IPS DF 6.9 (cell line): ENCODE results near the gene AP2B1.
A peak's percentile ranks its signal among the peaks of the same experiment; 100 is the strongest.

Experiments used
- DNase-seq: peaks from one replicate; pipeline ENCODE4 v3.0.0-alpha.2; 2013; ENCODE audit warnings: low read depth, low spot score
- H3K27ac ChIP-seq: one replicate; pipeline ENCODE4 v1.5.1; 2013; ENCODE audit warnings: low read length, control low read depth
- H3K27me3 ChIP-seq: 2 replicates; pipeline ENCODE4 v1.6.1; 2013; ENCODE audit warnings: mild to moderate bottlenecking, low read length; ENCODE audit not compliant: control insufficient read depth, insufficient read depth
- H3K36me3 ChIP-seq: 2 replicates; pipeline ENCODE4 v1.6.1; 2013; ENCODE audit warnings: low read length; ENCODE audit not compliant: control insufficient read depth, insufficient read depth
- H3K4me1 ChIP-seq: 2 replicates; pipeline ENCODE4 v1.6.1; 2013; ENCODE audit warnings: low read length; ENCODE audit not compliant: control insufficient read depth, insufficient read depth
- H3K4me3 ChIP-seq: 2 replicates; pipeline ENCODE4 v1.5.1; 2013; ENCODE audit warnings: mild to moderate bottlenecking, low read length
- H3K9me3 ChIP-seq: 2 replicates; pipeline ENCODE4 v1.6.1; 2013; ENCODE audit warnings: low read length, inconsistent platforms; ENCODE audit not compliant: control insufficient read depth, insufficient read depth
- WGBS: extraction: QIAGEN DNeasy Blood & Tissue Kit; methylation state at CpG from one replicate; pipeline ENCODE4 v1.1.7; 2013; ENCODE audit warnings: mixed read lengths, missing lambda C conversion rate; ENCODE audit not compliant: insufficient read length, insufficient coverage; 5-methylcytosine and 5-hydroxymethylcytosine counted together

Gene AP2B1

DNA sequence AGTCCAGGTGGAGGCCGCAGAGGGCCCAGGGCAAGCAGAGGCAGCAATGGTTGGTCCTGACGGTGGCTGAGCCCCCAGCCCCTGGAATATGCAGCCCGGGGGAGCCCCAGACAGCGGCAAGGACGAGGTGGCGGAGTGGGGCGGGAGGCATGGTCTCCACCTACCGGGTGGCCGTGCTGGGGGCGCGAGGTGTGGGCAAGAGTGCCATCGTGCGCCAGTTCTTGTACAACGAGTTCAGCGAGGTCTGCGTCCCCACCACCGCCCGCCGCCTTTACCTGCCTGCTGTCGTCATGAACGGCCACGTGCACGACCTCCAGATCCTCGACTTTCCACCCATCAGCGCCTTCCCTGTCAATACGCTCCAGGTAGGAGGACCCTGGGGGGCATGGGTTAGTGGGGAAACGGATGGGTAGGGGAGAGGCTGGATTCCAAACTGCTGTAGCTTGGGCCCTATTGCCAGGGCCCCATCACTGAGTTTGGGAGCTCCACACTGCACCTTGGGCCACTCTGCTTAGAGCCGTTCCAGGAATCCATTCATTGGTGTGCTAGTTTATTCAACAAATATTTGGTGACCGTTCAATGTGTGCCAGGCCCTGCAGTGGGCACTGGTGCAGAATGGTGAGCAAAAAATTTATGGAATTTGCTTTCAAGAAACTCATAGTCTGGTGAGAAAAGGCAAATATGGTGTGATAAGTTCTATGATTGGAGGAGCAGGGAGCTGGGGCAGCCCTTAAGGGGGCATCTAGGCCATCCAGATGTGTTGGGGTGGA is 148.1 kb downstream of the AP2B1 start:
- no CpG with 5 or more reads among the region's 29 CpGs for WGBS
- Histone ChIP-seq H3K36me3 (no peaks in the 10 kb centered on the region), H3K9me3 (no peaks in the 10 kb centered on the region), H3K27ac (no peak overlapping the region), H3K4me1 (peaks cover 4% of the 10 kb centered on the region), H3K27me3 (peaks cover 6% of the 10 kb centered on the region; the same call in 1 of the 2 replicates), H3K4me3 (no peak overlapping the region)
- no peak for DNase-seq

- Histone ChIP-seq H3K9me3 (peaks cover 1% of the 10 kb centered on the region; the same call in 1 of the 2 replicates), H3K36me3 (no peaks in the 10 kb centered on the region), H3K4me1 (peaks cover 4% of the 10 kb centered on the region; the same call in 1 of the 2 replicates), H3K27me3 (peaks cover 14% of the 10 kb centered on the region), H3K4me3 (no peak overlapping the region), H3K27ac (no peak overlapping the region)
- no peak for DNase-seq
- WGBS, result no CpG with 5 or more reads among the region's 5 CpGs
Observed at GRCh38 chr17:35736236-35736635, 149.1 kb downstream of the AP2B1 start.

DNA sequence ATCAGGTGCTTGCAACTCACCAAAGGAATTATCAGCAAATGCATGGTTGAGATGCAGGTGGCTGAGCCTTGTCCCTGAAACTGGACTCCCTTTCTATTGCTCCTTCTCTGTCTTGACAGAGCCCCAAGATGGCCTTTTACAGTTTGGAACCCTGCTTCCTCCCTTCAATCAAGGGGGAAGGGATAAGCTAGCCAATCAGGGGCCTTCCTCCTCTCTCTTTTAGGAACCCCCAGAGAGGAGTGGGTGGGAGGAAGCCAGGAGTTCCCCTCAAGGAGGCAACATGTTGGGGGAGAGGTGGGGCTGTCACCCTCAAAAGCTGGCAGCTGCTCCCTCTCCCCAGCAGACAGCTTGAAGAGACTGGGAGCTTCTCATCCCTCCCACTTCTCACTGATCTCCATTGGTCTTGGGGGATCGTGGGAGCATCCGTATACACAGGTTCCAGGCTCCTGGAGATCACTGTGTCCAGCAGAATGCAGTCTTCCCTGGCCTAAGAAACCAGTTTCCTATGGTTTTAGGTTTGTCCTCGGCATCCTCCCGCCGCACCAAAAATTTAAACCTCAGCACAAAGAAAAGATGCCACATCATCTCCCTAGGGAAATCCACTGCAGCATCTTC is 151.5 kb downstream of the AP2B1 start:
- Histone ChIP-seq H3K27ac (no peak overlapping the region), H3K9me3 (peaks cover 1% of the 10 kb centered on the region; the same call in 1 of the 2 replicates), H3K4me1 (peaks cover 5% of the 10 kb centered on the region), H3K4me3 (no peak overlapping the region; the same call in 1 of the 2 replicates), H3K36me3 (no peaks in the 10 kb centered on the region), H3K27me3 (peaks cover 22% of the 10 kb centered on the region)
- no CpG with 5 or more reads among the region's 5 CpGs for WGBS
- DNase-seq, result no peak

- no CpG with 5 or more reads among the region's 7 CpGs for WGBS
- H3K27me3 ChIP-seq, result peaks cover 22% of the 10 kb centered on the region
- H3K4me3 ChIP-seq, result no peak overlapping the region
- peaks cover 6% of the 10 kb centered on the region for H3K4me1 ChIP-seq
- no peak for DNase-seq
- H3K9me3 ChIP-seq, result peaks cover 1% of the 10 kb centered on the region; the same call in 1 of the 2 replicates
- H3K36me3 ChIP-seq, result no peaks in the 10 kb centered on the region
- no peak overlapping the region for H3K27ac ChIP-seq
Observed at GRCh38 chr17:35740216-35740615, 153.1 kb downstream of the AP2B1 start.

DNA sequence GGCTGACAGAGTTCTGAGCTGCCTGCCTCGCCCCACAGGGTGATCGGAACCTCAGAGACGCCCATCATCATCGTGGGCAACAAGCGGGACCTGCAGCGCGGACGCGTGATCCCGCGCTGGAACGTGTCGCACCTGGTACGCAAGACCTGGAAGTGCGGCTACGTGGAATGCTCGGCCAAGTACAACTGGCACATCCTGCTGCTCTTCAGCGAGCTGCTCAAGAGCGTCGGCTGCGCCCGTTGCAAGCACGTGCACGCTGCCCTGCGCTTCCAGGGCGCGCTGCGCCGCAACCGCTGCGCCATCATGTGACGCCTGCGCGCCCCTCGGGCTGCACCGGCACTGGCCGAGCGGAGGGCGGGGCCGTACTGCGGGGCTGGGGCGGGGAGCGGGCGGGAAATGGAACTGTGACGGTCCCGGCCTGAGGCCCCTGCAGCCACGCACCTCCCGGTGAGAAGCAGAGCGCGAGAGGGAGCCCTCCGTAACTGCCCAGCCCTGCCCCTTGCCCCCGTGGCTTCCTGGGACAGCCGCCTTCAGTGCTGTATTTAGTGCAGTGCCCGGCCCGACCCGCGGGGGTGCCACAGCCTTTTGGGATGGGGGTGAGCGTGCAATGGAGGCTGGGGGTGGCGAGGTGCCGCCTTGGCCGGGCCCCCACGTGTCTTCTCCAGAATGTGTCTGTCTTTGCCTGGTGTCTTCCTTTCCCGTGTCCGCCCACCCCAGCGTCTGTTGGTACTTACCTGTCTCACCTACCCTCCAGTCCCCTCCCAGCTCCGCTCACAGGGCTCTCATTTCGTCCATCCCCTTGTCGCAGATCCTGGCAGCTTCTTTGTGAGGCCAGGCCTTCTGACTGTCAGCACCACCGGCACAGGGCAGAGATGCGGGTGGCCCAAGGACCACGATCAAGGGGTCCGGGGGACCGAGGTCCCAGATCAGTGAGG is 154.1 kb downstream of the AP2B1 start:
- Histone ChIP-seq H3K4me3 (peak overlapping the region; percentile 10; the same call in 1 of the 2 replicates), H3K27me3 (peaks cover 22% of the 10 kb centered on the region), H3K27ac (no peak overlapping the region), H3K4me1 (peaks cover 6% of the 10 kb centered on the region), H3K9me3 (peaks cover 1% of the 10 kb centered on the region; the same call in 1 of the 2 replicates), H3K36me3 (no peaks in the 10 kb centered on the region)
- no CpG with 5 or more reads among the region's 73 CpGs for WGBS
- peak; percentile 41 for DNase-seq

DNA sequence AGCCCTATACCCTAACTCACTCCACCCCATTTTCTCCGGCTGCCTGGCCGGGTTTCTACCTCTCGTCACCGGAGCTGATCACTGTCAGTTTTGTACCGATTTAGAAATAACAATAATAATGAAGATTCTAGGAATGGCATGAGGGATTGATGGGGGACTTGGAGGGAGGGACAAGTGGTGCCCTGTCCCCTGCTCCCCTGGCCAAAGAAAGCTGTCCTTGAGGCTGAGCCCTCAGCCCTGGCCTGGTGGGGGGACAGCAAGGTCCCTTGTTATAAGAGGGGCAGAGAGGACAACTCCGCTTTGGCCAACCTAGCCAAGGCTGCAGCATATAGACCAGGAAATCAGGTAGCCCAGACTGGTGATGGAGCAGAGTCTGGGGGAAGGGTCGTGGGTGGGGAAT is 155.4 kb downstream of the AP2B1 start:
- no CpG with 5 or more reads among the region's 7 CpGs for WGBS
- Histone ChIP-seq H3K27ac (no peak overlapping the region), H3K36me3 (no peaks in the 10 kb centered on the region), H3K4me3 (no peak overlapping the region), H3K9me3 (peaks cover 1% of the 10 kb centered on the region; the same call in 1 of the 2 replicates), H3K27me3 (peaks cover 22% of the 10 kb centered on the region), H3K4me1 (peaks cover 6% of the 10 kb centered on the region)
- DNase-seq, result no peak

DNA sequence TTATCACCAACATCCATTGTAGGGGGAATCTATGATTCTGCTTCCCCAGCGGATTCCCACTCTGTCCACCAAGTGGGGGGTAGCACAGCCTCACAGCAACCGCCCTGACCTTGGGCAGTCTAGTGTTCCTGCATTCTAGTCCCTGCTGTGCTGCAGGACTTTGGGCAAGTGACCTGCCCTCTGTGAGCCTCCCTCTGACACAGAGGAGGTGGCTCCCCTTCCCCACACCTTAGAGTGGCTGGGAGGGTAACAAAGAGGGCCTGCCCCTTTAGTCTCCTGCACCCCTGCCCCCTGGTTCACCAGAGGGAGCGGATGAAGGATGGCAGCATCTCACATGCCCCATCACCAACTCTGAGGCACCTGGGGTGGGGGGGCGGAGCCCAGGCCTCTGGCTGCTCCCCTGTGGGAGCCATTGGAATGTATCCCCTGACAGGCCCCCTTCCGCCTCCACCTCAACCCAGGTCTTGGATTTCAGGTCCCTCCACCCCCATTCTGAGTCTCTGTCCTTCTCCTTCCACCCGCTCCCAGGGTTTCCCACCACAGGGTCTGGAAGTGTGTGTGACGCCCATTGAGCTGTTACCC is 155.9 kb downstream of the AP2B1 start:
- no peak for DNase-seq
- H3K4me1 ChIP-seq, result peaks cover 6% of the 10 kb centered on the region
- no CpG with 5 or more reads among the region's 7 CpGs for WGBS
- H3K27me3 ChIP-seq, result peaks cover 22% of the 10 kb centered on the region
- H3K9me3 ChIP-seq, result peaks cover 1% of the 10 kb centered on the region; the same call in 1 of the 2 replicates
- H3K27ac ChIP-seq, result no peak overlapping the region
- no peak overlapping the region for H3K4me3 ChIP-seq
- H3K36me3 ChIP-seq, result no peaks in the 10 kb centered on the region

GRCh38 chr17:35743626-35744328 is 156.7 kb downstream of the AP2B1 start:
- no peak overlapping the region for H3K4me3 ChIP-seq
- no peaks in the 10 kb centered on the region for H3K36me3 ChIP-seq
- no CpG with 5 or more reads among the region's 7 CpGs for WGBS
- peaks cover 6% of the 10 kb centered on the region for H3K4me1 ChIP-seq
- H3K27me3 ChIP-seq, result peaks cover 22% of the 10 kb centered on the region
- peaks cover 1% of the 10 kb centered on the region; the same call in 1 of the 2 replicates for H3K9me3 ChIP-seq
- no peak overlapping the region for H3K27ac ChIP-seq
- DNase-seq, result no peak

GRCh38 chr17:35744830-35745229 is 157.7 kb downstream of the AP2B1 start:
- H3K27me3 ChIP-seq, result peaks cover 20% of the 10 kb centered on the region
- WGBS, result no CpG with 5 or more reads among the region's 8 CpGs
- H3K36me3 ChIP-seq, result no peaks in the 10 kb centered on the region

More at GRCh38 chr17:35744830-35745229, 157.7 kb downstream of the AP2B1 start:
- Histone ChIP-seq H3K27ac (no peak overlapping the region), H3K9me3 (peaks cover 1% of the 10 kb centered on the region; the same call in 1 of the 2 replicates), H3K4me3 (no peak overlapping the region), H3K4me1 (peaks cover 6% of the 10 kb centered on the region)
- DNase-seq, result no peak
